PC-9 (cell line): ENCODE data around the gene PLEKHG4B.

Experiments
- CTCF ChIP-seq: fragments of 200-600 bp; sonication (generic); conservative IDR thresholded peaks from 2 replicates; pipeline ENCODE4 v1.6.1; 2017; ENCODE audit warnings: mixed run types, antibody characterized with exemption, mild to moderate bottlenecking, moderate library complexity
- EZH2 ChIP-seq: fragments of 200-600 bp; sonication (generic); IDR thresholded peaks from 2 replicates; pipeline ENCODE4 v1.8.0; 2017; ENCODE audit warnings: antibody characterized with exemption, low read depth

DNA sequence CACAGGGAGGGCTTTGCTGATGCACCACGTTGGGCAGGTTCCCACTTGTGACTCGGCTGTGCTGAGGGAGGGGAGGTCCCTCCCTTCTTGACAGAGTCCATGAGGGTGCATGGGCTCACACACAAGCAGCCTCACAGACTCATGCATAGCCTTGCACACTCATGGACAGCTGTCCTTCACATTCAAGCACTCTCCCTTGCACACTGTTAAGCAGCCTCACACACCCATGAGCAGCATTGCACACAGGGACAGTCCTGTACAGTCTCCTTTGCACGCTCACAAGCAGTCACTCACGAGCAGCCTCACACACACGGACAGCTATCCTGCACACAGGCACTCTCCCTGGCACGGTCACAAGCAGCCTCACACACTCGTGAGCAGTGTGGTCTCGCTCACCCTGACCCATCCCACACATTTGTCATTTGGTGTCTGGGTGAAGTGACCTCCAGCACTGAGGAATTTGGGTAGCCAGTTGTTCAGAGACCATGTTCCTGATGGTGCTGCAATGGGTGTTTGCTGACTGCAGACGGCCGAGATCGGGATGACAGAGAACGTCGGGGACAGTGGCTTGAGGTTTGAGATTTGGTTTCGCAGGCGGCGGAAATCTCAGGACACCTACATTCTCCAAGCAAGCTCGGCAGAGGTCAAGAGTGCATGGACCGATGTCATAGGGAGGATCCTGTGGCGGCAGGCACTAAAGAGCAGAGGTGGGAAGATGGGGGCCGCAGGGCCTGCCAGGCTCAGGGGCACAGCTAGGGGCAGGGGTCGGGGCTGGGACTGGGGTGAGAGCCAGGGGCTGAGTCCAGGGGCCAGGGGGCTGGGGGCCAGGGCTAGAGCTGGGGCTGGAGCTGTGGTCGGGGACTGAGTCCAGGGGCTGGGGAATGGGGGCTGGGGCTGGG lies 81.7 kb downstream of the PLEKHG4B start:
- TF ChIP-seq CTCF (no peak), EZH2 (0 out of 2 replicates have a peak, but pooled peaks have one; percentile 32)
